ENCODE measurements around the gene ADAM11.

ADAM11 gene

DNA sequence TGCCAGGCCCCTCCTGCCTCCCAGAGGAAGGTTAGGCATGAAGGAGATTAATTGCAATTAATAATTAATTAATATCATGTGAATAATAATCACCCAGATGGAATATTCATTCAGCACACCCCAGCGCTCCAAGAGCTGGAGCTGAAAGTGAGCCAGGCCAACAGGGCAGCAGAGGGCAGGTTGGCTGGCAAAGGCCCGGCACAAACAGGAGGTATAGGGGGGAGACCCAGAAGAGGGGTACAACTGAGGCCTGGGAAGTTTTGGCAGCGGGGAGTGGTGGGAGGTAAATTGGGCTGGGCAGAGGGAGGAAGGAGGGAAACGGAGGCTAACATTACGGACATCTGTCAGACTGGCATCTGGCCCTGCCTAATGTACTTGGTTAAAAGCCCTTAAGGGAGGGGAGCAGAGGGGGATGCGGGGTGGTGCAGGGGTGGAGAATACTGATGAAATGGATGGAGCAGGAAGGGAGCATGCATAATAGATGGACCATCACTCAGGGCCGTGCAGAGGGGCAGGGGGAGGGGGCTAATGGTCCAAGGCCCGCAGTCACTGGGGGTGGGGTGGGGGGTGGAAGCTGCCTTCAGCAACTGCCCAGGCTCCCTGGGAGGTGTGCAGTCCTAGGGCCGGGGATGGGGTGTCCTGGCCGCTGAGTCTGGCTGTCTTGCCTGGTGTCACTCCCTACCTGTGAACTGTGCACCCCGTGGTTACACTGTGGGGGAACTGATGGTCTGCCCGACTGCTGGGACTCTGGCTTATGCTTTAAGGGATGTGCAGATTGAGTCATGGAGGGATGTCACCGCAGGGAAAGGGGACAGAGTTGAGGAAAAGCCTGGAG lies 1.9 kb downstream of the ADAM11 start:
- no peak for TF ChIP-seq JUND (IDR thresholded peaks at IDR 0.05; ENCODE audit: low read depth)
- in situ Hi-C loops (cut with HindIII; ENCODE audit: low pct_unique_long_range_greater_than_20kb, low sequenced_read_pairs): no loop called here
- DNase-seq (ENCODE audit: low read depth in 1 of 2, low spot score in 1 of 2): no peak

- in situ Hi-C loops (cut with HindIII; ENCODE audit: low pct_unique_long_range_greater_than_20kb, low sequenced_read_pairs): no loop called here
- DNase-seq (ENCODE audit: low read depth in 1 of 2, low spot score in 1 of 2): no peak
- TF ChIP-seq JUND (IDR thresholded peaks at IDR 0.05; ENCODE audit: low read depth): no peak
Observed at GRCh38 chr17:44761932-44762810, 3.4 kb downstream of the ADAM11 start.

- TF ChIP-seq JUND (IDR thresholded peaks at IDR 0.05; ENCODE audit: low read depth): no peak
- no peak for DNase-seq (ENCODE audit: low read depth in 1 of 2, low spot score in 1 of 2)
- in situ Hi-C loops (cut with HindIII; ENCODE audit: low pct_unique_long_range_greater_than_20kb, low sequenced_read_pairs): no loop called here
Observed at GRCh38 chr17:44763170-44763569, 4.4 kb downstream of the ADAM11 start.

- in situ Hi-C loops (cut with HindIII; ENCODE audit: low pct_unique_long_range_greater_than_20kb, low sequenced_read_pairs): no loop called here
- no peak for TF ChIP-seq JUND (IDR thresholded peaks at IDR 0.05; ENCODE audit: low read depth)
- no peak for DNase-seq (ENCODE audit: low read depth in 1 of 2, low spot score in 1 of 2)
Observed at GRCh38 chr17:44765965-44766364, 7.2 kb downstream of the ADAM11 start.

DNA sequence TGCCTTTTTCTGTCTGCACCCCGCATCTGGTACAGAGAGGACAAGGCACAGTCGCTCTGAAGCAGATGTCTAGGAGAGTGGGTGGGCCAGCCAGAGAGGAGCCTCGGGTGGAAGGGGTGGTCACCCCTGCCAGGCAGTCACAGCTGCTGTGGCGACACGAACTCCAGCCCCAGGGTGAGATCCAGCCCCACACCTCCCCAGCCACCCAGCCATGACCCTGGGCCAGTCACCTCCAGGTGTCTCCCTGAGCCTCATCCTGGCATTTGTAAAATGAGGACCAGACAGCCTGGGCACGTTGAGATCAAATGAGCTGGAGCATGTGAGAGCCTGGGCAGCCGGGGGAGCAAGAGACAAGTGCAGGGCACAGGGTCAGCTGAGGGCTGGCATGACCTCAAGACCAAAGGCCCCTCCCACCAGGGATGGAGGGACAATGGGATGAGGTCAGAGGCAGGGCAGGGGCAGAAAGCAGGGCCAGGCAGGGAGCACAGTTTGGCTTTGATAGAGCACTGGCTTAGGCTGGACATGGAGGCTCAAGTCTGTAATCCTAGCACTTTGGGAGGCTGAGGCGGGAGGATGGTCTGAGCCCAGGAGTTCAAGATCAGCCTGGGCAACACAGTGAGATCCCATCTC lies 7.7 kb downstream of the ADAM11 start:
- in situ Hi-C loops (cut with HindIII; ENCODE audit: low pct_unique_long_range_greater_than_20kb, low sequenced_read_pairs): no loop called here
- no peak for TF ChIP-seq JUND (IDR thresholded peaks at IDR 0.05; ENCODE audit: low read depth)
- no peak for DNase-seq (ENCODE audit: low read depth in 1 of 2, low spot score in 1 of 2)

- no peak for DNase-seq (ENCODE audit: low read depth in 1 of 2, low spot score in 1 of 2)
- in situ Hi-C loops (cut with HindIII; ENCODE audit: low pct_unique_long_range_greater_than_20kb, low sequenced_read_pairs): no loop called here
- TF ChIP-seq JUND (IDR thresholded peaks at IDR 0.05; ENCODE audit: low read depth): no peak
Observed at GRCh38 chr17:44767493-44767892, 8.7 kb downstream of the ADAM11 start.

GRCh38 chr17:44768505-44769142 lies 9.8 kb downstream of the ADAM11 start:
- DNase-seq (ENCODE audit: low read depth in 1 of 2, low spot score in 1 of 2): no peak
- in situ Hi-C loops (cut with HindIII; ENCODE audit: low pct_unique_long_range_greater_than_20kb, low sequenced_read_pairs): no loop called here
- no peak for TF ChIP-seq JUND (IDR thresholded peaks at IDR 0.05; ENCODE audit: low read depth)

GRCh38 chr17:44769230-44769629 lies 10.4 kb downstream of the ADAM11 start:
- DNase-seq (ENCODE audit: low read depth in 1 of 2, low spot score in 1 of 2): no peak
- in situ Hi-C loops (cut with HindIII; ENCODE audit: low pct_unique_long_range_greater_than_20kb, low sequenced_read_pairs): no loop called here
- no peak for TF ChIP-seq JUND (IDR thresholded peaks at IDR 0.05; ENCODE audit: low read depth)

- in situ Hi-C loops (cut with HindIII; ENCODE audit: low pct_unique_long_range_greater_than_20kb, low sequenced_read_pairs): no loop called here
- TF ChIP-seq JUND (IDR thresholded peaks at IDR 0.05; ENCODE audit: low read depth): no peak
- DNase-seq (ENCODE audit: low read depth in 1 of 2, low spot score in 1 of 2): no peak
Observed at GRCh38 chr17:44769647-44770084, 10.9 kb downstream of the ADAM11 start.

DNA sequence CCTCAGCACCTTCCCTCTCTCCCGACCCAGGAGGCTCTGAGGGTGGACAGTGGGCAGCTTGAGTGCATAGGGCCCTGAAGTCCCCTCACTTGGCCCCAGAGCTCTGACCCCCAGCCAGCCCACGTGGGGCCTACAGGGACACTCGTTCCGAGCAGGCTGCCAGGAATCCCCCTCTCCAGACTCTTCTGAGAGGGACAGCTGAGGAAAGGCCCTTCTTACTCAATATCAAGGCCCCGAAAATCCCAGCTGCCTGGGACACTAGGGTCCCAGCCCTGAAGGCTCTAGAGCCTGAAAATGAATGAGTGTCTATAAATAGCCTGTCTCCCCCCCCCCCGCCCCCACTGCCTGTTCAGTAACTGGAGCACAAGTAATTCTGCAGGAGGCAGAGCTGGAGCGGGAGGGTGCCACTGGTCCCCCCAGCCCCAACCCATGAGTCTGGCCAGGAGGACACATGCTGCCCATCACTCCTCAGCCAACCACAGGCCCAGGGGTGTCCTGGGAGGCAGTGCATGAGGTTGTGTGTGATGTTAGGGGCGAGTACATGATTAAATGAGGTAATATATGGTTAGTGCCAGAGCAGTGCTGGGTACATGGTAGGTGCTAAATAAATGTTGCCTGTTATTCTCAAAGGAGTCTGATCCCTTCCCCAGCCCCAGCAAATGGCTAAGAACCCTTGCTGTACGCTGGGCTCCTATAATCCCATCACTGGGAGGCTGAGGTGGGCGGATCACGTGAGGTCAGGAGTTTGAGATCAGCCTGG lies 11.6 kb downstream of the ADAM11 start:
- DNase-seq (ENCODE audit: low read depth in 1 of 2, low spot score in 1 of 2): no peak
- no peak for TF ChIP-seq JUND (IDR thresholded peaks at IDR 0.05; ENCODE audit: low read depth)
- in situ Hi-C loops (cut with HindIII; ENCODE audit: low pct_unique_long_range_greater_than_20kb, low sequenced_read_pairs): no loop called here

- no peak for DNase-seq (ENCODE audit: low read depth in 1 of 2, low spot score in 1 of 2)
- in situ Hi-C loops (cut with HindIII; ENCODE audit: low pct_unique_long_range_greater_than_20kb, low sequenced_read_pairs): no loop called here
- no peak for TF ChIP-seq JUND (IDR thresholded peaks at IDR 0.05; ENCODE audit: low read depth)
Observed at GRCh38 chr17:44772308-44773045, 13.7 kb downstream of the ADAM11 start.

Data from T47D (cell line).